ENCODE data around the gene UPB1.

DNA sequence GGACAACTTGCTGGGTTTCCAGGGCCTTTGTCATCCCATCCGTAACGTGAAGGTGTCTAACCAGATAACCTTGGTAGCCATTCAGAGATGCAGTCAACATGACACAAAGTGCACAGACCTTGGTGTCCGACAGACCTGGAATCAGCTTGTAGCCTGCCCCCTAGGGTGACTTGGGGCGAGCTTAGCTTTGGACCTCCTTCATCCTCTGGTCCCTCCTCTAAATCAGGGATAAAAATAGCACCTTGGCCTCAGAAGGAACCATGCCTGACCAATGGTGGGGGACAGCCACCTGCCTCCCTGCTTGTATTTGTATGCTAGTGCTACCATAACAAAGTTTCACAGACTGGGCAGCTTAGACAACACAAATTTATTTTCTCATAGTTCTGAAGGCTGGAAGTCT is 64.3 kb downstream of the UPB1 start:
- TF ChIP-seq RAD21 (IDR thresholded peaks at IDR 0.05; ENCODE audit: insufficient read depth, low read depth, low read length), result no peak
- TF ChIP-seq SKIL (IDR thresholded peaks at IDR 0.05; ENCODE audit: low read depth, poor library complexity, severe bottlenecking), result no peak
- TF ChIP-seq MAX (IDR thresholded peaks at IDR 0.05; ENCODE audit: low read depth, low read length), result no peak
- TF ChIP-seq TAF1 (IDR thresholded peaks at IDR 0.05; ENCODE audit: borderline replicate concordance, low read depth, low read length), result no peak
- TF ChIP-seq POLR2AphosphoS5 (IDR thresholded peaks at IDR 0.05; ENCODE audit: low read length), result no peak
- TF ChIP-seq, protein P1, sequence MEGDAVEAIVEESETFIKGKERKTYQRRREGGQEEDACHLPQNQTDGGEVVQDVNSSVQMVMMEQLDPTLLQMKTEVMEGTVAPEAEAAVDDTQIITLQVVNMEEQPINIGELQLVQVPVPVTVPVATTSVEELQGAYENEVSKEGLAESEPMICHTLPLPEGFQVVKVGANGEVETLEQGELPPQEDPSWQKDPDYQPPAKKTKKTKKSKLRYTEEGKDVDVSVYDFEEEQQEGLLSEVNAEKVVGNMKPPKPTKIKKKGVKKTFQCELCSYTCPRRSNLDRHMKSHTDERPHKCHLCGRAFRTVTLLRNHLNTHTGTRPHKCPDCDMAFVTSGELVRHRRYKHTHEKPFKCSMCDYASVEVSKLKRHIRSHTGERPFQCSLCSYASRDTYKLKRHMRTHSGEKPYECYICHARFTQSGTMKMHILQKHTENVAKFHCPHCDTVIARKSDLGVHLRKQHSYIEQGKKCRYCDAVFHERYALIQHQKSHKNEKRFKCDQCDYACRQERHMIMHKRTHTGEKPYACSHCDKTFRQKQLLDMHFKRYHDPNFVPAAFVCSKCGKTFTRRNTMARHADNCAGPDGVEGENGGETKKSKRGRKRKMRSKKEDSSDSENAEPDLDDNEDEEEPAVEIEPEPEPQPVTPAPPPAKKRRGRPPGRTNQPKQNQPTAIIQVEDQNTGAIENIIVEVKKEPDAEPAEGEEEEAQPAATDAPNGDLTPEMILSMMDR (IDR thresholded peaks at IDR 0.05 in 2 of 3, conservative IDR thresholded peaks at IDR 0.05 in 1 of 3; ENCODE audit: control insufficient read depth in 2 of 3, extremely low read depth in 1 of 3, insufficient read depth in 1 of 3, low read depth in 3 of 3, low read length in 3 of 3), result no peak
- TF ChIP-seq BCL11A (IDR thresholded peaks at IDR 0.05; ENCODE audit: low read depth, low read length), result no peak
- TF ChIP-seq SRF (IDR thresholded peaks at IDR 0.05; ENCODE audit: low read depth in 2 of 2, low read length in 2 of 2), result no peak
- TF ChIP-seq ZZZ3 (IDR thresholded peaks at IDR 0.05; ENCODE audit: control insufficient read depth, insufficient read length, low read depth), result no peak
- TF ChIP-seq, protein P2, sequence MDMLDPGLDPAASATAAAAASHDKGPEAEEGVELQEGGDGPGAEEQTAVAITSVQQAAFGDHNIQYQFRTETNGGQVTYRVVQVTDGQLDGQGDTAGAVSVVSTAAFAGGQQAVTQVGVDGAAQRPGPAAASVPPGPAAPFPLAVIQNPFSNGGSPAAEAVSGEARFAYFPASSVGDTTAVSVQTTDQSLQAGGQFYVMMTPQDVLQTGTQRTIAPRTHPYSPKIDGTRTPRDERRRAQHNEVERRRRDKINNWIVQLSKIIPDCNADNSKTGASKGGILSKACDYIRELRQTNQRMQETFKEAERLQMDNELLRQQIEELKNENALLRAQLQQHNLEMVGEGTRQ (IDR thresholded peaks at IDR 0.05; ENCODE audit: borderline replicate concordance, low read depth, low read length), result no peak

Data from GM12878 (cell line).